Measurements from ENCODE around the gene KRT4.

Gene KRT4

DNA sequence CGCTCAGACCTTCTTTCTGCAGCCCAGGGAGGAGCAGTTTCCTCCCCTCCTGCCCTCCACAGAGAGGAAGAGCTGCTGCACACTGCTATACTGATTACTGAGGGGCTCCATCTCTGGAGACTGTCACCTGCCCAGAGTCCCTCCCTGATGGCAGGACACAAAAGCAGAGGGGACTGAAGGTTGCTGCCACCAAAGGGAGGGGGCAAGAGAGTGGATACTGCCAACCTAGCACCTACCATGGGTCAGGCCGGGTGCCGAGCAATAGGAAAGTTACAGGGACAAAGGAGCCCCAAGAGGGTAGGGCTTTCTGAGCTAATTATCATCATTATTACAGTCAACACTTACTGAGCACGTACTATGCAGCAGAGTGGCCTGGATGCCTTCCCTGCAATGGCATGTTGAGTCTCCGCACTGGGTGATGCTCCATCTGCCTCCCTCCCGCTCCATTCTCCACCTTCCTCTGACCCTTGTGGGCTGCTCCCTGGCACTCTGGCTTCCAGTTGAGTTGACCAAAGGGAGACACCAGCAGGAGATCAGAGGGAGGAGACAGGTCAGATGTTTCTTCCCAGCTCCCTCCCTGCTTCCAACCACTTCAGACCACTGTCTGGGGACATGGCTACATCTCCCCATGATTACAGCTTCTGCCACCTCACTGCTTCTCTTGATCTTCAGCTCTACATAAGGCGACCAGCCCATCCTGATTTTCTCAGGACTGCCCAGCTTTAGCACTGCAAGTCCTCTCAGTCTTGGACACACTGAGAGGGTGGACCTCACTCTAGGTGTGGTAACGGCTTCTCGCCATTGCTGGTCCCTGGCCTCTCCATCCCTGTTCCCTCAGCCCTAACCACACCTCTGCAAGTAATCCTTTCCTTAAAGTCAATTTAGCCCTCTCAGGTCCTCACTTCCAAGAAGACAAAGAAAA lies 22.8 kb upstream of the KRT4 start:
- DNase-seq = no peak

DNA sequence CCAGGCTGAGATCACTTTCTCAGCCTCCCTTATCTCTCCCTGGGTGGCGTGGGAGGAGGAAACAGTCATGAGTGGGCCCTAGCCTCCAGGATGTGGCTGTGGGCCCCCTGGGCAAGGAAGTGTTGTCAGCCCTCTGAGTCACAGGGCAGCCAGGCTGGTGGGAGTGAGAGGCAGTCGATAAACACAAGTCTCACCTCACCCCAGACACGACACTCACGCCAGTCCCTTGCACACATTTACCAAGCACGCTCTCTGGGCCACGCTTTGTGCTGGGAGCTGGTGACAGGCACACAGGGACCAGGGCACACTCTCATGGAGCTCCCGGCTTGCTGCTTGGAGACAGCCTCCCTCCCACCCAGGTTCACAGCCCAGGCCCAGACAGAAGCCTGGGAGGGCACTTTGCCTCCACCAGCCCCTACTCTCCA lies 22.1 kb upstream of the KRT4 start:
- peak; percentile 41 to 64 for DNase-seq

GRCh38 chr12:52835271-52836041 lies 21.5 kb upstream of the KRT4 start:
- DNase-seq = no peak

GRCh38 chr12:52834727-52835001 lies 20.7 kb upstream of the KRT4 start:
- no peak for DNase-seq

- DNase-seq = no peak
These were observed 20.2 kb upstream of the KRT4 start, which contains the start of gene KRT79 for GRCh38 chr12:52833922-52834726. KRT79 (minus strand) TSS chr12:52834311; CDS start chr12:52834260, 51 bp downstream.

GRCh38 chr12:52832985-52833905 lies 19.3 kb upstream of the KRT4 start:
- no peak for DNase-seq

DNA sequence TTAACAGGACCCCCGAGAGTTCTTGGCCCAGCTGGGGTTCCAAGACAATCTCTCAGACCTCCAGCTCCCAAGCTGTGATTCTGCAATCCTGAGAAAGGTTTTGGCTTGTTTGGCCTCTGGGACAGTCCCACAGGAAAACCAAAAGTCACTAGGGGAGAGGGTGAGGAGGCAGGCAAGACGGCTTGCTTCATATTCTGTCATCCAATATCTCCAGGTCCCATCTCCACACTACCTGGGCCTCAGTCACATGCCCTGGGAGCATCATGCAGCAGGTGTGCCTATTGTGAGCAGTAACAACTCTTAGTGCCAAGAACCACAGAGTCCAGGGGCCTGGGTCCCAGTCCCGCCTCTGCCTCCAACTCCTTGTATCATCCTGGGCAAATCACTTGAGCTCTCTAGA lies 18.5 kb upstream of the KRT4 start:
- DNase-seq = no peak

DNA sequence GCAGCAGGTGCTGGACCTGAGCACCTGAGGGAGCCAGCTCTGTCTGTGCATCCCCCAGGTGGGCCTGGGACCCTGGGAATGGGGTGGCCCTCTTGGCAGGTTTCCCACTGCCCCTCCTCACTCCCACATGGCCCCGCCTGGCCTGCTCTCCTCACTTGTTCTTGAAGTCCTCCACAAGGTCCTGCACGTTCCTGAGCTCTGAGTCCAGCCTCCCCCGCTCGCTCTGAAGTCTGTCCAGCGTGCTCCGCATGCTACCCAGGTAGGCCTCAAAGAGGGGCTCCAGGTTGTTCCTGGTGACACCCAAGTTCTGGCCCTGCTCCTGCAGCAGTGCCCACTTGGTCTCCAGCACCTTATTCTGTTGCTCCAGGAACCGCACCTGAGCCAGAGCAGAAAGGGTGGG lies 17.3 kb upstream of the KRT4 start:
- no peak for DNase-seq

DNA sequence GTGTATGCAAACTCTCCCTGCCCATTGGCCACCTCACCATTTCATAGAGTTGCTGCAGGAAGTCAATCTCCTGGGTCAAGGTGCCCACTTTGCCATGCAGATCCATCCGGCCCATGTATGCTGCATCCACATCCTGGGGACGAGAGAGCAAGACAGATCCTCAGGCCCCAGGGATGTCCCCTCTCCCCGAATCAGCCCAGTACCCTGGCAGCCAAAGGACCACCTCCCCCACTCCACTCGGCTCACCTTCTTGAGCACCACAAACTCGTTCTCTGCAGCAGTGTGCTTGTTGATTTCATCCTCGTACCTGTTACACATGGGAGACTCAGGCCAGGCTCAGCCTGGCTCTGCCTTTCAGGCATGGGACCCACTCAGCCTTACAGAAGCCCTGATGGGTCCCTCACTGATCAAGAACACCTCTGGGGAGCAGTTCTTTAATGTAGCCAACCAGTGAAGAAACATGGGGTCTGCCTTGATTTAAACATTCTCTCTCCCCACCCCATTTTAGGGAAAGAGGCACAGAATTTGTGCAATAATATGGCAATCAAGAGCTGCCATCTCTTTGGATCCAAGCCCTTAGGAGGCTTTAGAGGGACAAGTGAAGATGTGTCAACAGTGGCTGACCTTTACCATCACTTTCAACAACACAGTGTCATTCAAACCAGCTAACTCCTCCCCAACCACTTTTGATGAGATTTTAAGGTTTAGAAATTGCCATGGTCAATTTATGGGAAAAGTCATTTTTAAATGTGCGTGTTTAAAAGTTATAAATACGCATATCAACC lies 16.3 kb upstream of the KRT4 start:
- no peak for DNase-seq

DNA sequence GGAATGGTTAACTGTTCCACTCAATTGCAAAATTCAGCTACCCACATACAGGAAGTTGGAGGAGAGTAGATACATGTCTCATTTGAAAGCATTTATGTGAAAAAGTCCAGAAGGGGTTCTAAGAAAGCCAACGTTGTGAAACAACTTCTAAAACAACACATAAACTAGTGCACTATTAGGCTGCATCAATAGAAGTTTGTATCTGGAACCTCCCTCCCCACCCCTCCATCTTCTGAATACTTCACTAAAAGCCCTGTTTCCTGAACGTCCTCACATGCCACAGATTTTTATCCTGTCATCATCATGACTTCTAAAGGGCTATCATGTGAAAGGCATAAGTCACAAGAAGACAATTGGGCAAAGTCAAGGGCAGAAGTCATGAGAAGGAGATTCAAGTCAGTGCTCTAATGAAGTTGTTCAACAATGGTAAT lies 14.7 kb upstream of the KRT4 start:
- DNase-seq = no peak

- DNase-seq = no peak
These were observed 14.2 kb upstream of the KRT4 start for GRCh38 chr12:52828156-52828555.

DNA sequence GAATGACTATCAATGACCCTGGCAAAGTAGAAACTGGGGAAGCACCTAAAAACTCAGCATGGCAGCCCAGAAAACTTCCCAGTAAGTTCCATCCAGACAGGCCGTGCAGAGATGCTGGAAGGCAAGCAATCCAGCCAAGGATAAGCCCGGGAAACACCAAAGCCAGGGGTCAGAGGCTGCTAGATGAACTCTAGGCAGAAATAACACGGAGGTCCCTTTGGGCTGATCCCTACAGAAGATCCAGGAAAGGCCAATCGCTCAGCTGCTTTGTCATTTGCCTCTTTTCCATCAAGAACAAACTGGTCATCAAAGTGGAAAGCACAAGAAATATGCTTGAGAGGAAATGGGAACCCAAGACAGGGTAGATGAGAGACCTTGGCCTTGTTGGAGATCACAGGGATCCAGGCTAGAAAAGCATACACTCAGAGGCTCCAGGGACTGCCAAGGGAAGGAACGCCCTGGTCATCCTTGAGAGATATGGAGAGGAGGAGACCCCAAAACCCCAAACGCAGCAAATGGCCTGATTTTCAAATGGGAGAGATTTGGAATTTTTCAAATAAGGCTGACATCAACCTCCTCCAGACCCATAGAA lies 13.7 kb upstream of the KRT4 start:
- DNase-seq = no peak

DNA sequence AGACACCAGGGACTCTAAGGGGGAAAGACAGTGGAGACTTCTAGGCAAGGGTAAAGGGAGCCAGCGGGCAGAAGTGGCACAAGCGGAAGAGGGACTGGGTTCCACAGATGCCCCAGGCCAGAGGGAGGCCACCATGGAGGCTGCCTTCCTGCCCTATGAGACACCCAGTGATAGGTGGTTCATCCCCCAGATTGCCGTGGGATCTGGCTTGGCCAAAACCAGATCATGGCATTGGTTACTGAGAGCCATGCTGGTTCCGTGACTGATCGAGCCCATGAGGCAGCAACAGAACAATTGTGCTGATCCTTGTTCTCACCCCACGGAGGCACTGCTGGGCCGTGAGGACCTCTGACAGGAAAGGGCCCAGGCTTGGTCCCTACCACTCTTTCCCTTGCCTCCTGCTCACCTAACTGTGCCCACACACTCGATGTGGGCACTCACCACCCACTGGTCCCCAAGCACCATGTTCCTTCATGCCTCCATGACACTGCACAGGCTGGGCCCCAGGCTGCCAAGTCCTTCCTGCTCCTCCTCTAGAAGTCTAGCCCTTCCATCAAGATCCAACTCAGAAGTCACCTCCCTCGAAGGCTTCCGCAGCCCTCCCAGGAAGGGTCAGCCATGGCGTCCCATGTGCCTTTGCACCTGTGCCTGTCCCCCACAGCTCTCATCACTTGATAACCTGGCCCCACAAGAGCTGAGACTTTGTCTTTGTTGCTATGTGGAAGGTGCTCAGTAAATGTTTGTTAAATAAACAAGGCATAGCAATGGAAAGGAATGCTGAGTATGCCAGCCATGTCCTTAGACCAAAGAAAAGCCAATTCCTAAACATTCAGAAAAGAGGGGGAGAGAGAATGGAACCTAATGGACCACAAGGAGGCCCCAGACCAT lies 12.9 kb upstream of the KRT4 start:
- no peak for DNase-seq

GRCh38 chr12:52825961-52826360 lies 12.0 kb upstream of the KRT4 start:
- no peak for DNase-seq

- no peak for DNase-seq
These were observed 11.0 kb upstream of the KRT4 start for GRCh38 chr12:52824741-52825410.

- no peak for DNase-seq
These were observed 10.0 kb upstream of the KRT4 start for GRCh38 chr12:52823761-52824450.

- DNase-seq = no peak
These were observed 9.0 kb upstream of the KRT4 start for GRCh38 chr12:52822771-52823510.
